ENCODE measurements around the gene TMEM150C. TPM values are rescaled to one million over a fixed set of nuclear protein-coding genes. Genes with fewer than 3 reads are reported as not detected.

Gene TMEM150C
- total RNA-seq, 1 experiment from 2014 or later = 0.58 TPM

GRCh38 chr4:82606622-82607021 is 44.8 kb upstream of the TMEM150C start:
- POLR2A ChIA-PET (ENCODE audit: unreplicated experiment) = no interaction called here
- Histone ChIP-seq H3K9ac (ENCODE audit: low read length) (no peak overlapping the region), H3K4me2 (ENCODE audit: low read length) (no peak overlapping the region), H3K27ac (ENCODE audit: low read length) (no peak overlapping the region), H3K27me3 (ENCODE audit: low read length) (peaks cover 15% of the 10 kb centered on the region), H3K9me3 (ENCODE audit: low read length) (no peaks in the 10 kb centered on the region), H3K4me1 (ENCODE audit: insufficient read depth, low read length) (no peaks in the 10 kb centered on the region), H3K4me3 (ENCODE audit: low read length) (no peak overlapping the region), H3K79me2 (ENCODE audit: low read length) (no peaks in the 10 kb centered on the region), H4K20me1 (ENCODE audit: low read length) (no peaks in the 10 kb centered on the region), H2AFZ (ENCODE audit: low read length) (no peak overlapping the region), H3F3A (ENCODE audit: low read length, unreplicated experiment) (no peaks in the 10 kb centered on the region), H3K9me2 (replicated peaks; ENCODE audit: low read length) (no peaks in the 10 kb centered on the region), H3K36me3 (ENCODE audit: low read depth, low read length) (no peaks in the 10 kb centered on the region)
- no TSS peak for BruUV-seq (replicated peaks)
- no peak for DNase-seq
- intact Hi-C loops (cut with micrococcal nuclease) = no loop called here
- ATAC-seq = no peak
- TF ChIP-seq CTCF (conservative IDR thresholded peaks at IDR 0.05; ENCODE audit: low read depth, low read length) (no peak), EZH2phosphoT487 (IDR thresholded peaks at IDR 0.05; ENCODE audit: borderline replicate concordance, low read length) (no peak), EZH2 (IDR thresholded peaks at IDR 0.05; ENCODE audit: low read length, unreplicated experiment) (no peak)
- CTCF ChIA-PET = no interaction called here

GRCh38 chr4:82604522-82604921 is 42.7 kb upstream of the TMEM150C start:
- no peak overlapping the region for H3K4me2 ChIP-seq (ENCODE audit: low read length)
- H3K9me3 ChIP-seq (ENCODE audit: low read length) = no peaks in the 10 kb centered on the region
- no peaks in the 10 kb centered on the region for H4K20me1 ChIP-seq (ENCODE audit: low read length)
- no peaks in the 10 kb centered on the region for H3K79me2 ChIP-seq (ENCODE audit: low read length)
- TF ChIP-seq EZH2 (IDR thresholded peaks at IDR 0.05; ENCODE audit: low read length, unreplicated experiment) = no peak
- no peak for TF ChIP-seq EZH2phosphoT487 (IDR thresholded peaks at IDR 0.05; ENCODE audit: borderline replicate concordance, low read length)
- no peak for TF ChIP-seq CTCF (conservative IDR thresholded peaks at IDR 0.05; ENCODE audit: low read depth, low read length)
- ChIA-PET POLR2A (ENCODE audit: unreplicated experiment) (no interaction called here), CTCF (no interaction called here)
- peaks cover 15% of the 10 kb centered on the region for H3K27me3 ChIP-seq (ENCODE audit: low read length)
- intact Hi-C loops (cut with micrococcal nuclease) = no loop called here
- H3K36me3 ChIP-seq (ENCODE audit: low read depth, low read length) = no peaks in the 10 kb centered on the region
- H3K27ac ChIP-seq (ENCODE audit: low read length) = no peak overlapping the region
- BruUV-seq (replicated peaks) = no TSS peak
- ATAC-seq (no peak), DNase-seq (no peak)
- H3K9ac ChIP-seq (ENCODE audit: low read length) = no peak overlapping the region
- H3K4me1 ChIP-seq (ENCODE audit: insufficient read depth, low read length) = no peaks in the 10 kb centered on the region
- no peaks in the 10 kb centered on the region for H3F3A ChIP-seq (ENCODE audit: low read length, unreplicated experiment)
- H2AFZ ChIP-seq (ENCODE audit: low read length) = no peak overlapping the region
- no peaks in the 10 kb centered on the region for H3K9me2 ChIP-seq (replicated peaks; ENCODE audit: low read length)
- H3K4me3 ChIP-seq (ENCODE audit: low read length) = no peak overlapping the region

- no peaks in the 10 kb centered on the region for H3K36me3 ChIP-seq (ENCODE audit: low read depth, low read length)
- no peak for DNase-seq
- H2AFZ ChIP-seq (ENCODE audit: low read length) = no peak overlapping the region
- H3K9me3 ChIP-seq (ENCODE audit: low read length) = no peaks in the 10 kb centered on the region
- ChIA-PET POLR2A (ENCODE audit: unreplicated experiment) (no interaction called here), CTCF (no interaction called here)
- ATAC-seq = no peak
- H4K20me1 ChIP-seq (ENCODE audit: low read length) = no peaks in the 10 kb centered on the region
- peaks cover 15% of the 10 kb centered on the region for H3K27me3 ChIP-seq (ENCODE audit: low read length)
- H3K4me2 ChIP-seq (ENCODE audit: low read length) = no peak overlapping the region
- H3K4me1 ChIP-seq (ENCODE audit: insufficient read depth, low read length) = no peaks in the 10 kb centered on the region
- TF ChIP-seq CTCF (conservative IDR thresholded peaks at IDR 0.05; ENCODE audit: low read depth, low read length) (no peak), EZH2 (IDR thresholded peaks at IDR 0.05; ENCODE audit: low read length, unreplicated experiment) (no peak), EZH2phosphoT487 (IDR thresholded peaks at IDR 0.05; ENCODE audit: borderline replicate concordance, low read length) (no peak)
- H3K9ac ChIP-seq (ENCODE audit: low read length) = no peak overlapping the region
- intact Hi-C loops (cut with micrococcal nuclease) = no loop called here
- no TSS peak for BruUV-seq (replicated peaks)
- no peak overlapping the region for H3K27ac ChIP-seq (ENCODE audit: low read length)
- H3K4me3 ChIP-seq (ENCODE audit: low read length) = no peak overlapping the region
- no peaks in the 10 kb centered on the region for H3K9me2 ChIP-seq (replicated peaks; ENCODE audit: low read length)
- H3K79me2 ChIP-seq (ENCODE audit: low read length) = no peaks in the 10 kb centered on the region
- H3F3A ChIP-seq (ENCODE audit: low read length, unreplicated experiment) = no peaks in the 10 kb centered on the region
These were observed 39.6 kb upstream of the TMEM150C start for GRCh38 chr4:82601242-82602015.

Data from PC-3 (cell line).